ENCODE measurements around the gene KCNH1. TPM values are rescaled to one million over a fixed set of nuclear protein-coding genes. Genes with fewer than 3 reads are reported as not detected.

KCNH1 gene
- total and polyA plus RNA-seq, 2 experiments from 2014 or later, result 0.28 TPM; not detected in 1

GRCh38 chr1:210922666-210923065, 211.3 kb downstream of the KCNH1 start:
- Mint-ChIP-seq H3K9me3 (no peaks in the 10 kb centered on the region), H3K27me3 (ENCODE audit: insufficient read depth, low read depth, poor library complexity) (no peaks in the 10 kb centered on the region), H3K36me3 (ENCODE audit: low read depth) (no peaks in the 10 kb centered on the region), H3K4me3 (no peak overlapping the region), H3K27ac (no peak overlapping the region), H3K4me1 (peaks cover 6% of the 10 kb centered on the region)
- Histone ChIP-seq H3K27ac (ENCODE audit: low read depth) (no peak overlapping the region), H3K36me3 (ENCODE audit: insufficient read depth) (no peaks in the 10 kb centered on the region), H3K4me2 (no peak overlapping the region), H4K20me1 (replicated peaks; ENCODE audit: insufficient read depth) (no peaks in the 10 kb centered on the region), H3K4me1 (ENCODE audit: insufficient read depth) (peaks cover 3% of the 10 kb centered on the region; the same call in 1 of the 2 replicates), H3K9me2 (ENCODE audit: insufficient read depth) (no peaks in the 10 kb centered on the region), H3F3A (replicated peaks; ENCODE audit: low read depth) (no peaks in the 10 kb centered on the region), H3K27me3 (ENCODE audit: insufficient read depth) (no peaks in the 10 kb centered on the region), H3K4me3 (no peak overlapping the region), H3K79me2 (replicated peaks; ENCODE audit: insufficient read depth) (no peaks in the 10 kb centered on the region), H2AFZ (no peak overlapping the region)
- ATAC-seq, result no peak
- TF ChIP-seq STAT1 (IDR thresholded peaks at IDR 0.05; ENCODE audit: unreplicated experiment), result no peak
- no peak for TF ChIP-seq ZNF462 (CRISPR knock-in tag; IDR thresholded peaks at IDR 0.05)
- no peak for TF ChIP-seq EZH2phosphoT487 (IDR thresholded peaks at IDR 0.05; ENCODE audit: unreplicated experiment)
- TF ChIP-seq CTCF (conservative IDR thresholded peaks at IDR 0.05; ENCODE audit: low read depth in 2 of 2), result no peak
- no peak for TF ChIP-seq EZH2 (IDR thresholded peaks at IDR 0.05; ENCODE audit: low read depth, unreplicated experiment)
- no peak for TF ChIP-seq POLR2AphosphoS5 (IDR thresholded peaks at IDR 0.05; ENCODE audit: low read depth)
- no peak for TF ChIP-seq CREB1 (CRISPR knock-in tag; IDR thresholded peaks at IDR 0.05; ENCODE audit: low read depth)
- no peak for TF ChIP-seq JUNB (IDR thresholded peaks at IDR 0.05; ENCODE audit: unreplicated experiment)
- TF ChIP-seq, protein P1, sequence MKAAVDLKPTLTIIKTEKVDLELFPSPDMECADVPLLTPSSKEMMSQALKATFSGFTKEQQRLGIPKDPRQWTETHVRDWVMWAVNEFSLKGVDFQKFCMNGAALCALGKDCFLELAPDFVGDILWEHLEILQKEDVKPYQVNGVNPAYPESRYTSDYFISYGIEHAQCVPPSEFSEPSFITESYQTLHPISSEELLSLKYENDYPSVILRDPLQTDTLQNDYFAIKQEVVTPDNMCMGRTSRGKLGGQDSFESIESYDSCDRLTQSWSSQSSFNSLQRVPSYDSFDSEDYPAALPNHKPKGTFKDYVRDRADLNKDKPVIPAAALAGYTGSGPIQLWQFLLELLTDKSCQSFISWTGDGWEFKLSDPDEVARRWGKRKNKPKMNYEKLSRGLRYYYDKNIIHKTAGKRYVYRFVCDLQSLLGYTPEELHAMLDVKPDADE (IDR thresholded peaks at IDR 0.05), result no peak
- TF ChIP-seq REST (IDR thresholded peaks at IDR 0.05; ENCODE audit: unreplicated experiment), result no peak
- no peak for TF ChIP-seq NANOG (IDR thresholded peaks at IDR 0.05; ENCODE audit: borderline replicate concordance)
- TF ChIP-seq ZNF331 (CRISPR knock-in tag; IDR thresholded peaks at IDR 0.05; ENCODE audit: low read depth), result no peak
- no peak for TF ChIP-seq ZNF114 (CRISPR knock-in tag; IDR thresholded peaks at IDR 0.05)
- no peak for DNase-seq (ENCODE audit: low spot score)

Data from GM23338 (cell line).